Measurements from ENCODE around the gene NPY4R2. TPM values are rescaled to one million over a fixed set of nuclear protein-coding genes. Genes with fewer than 3 reads are reported as not detected.
"Not testable (repeated sequence)": the region's sequence is repeated elsewhere in the genome, so short reads cannot be mapped to it uniquely, and the experiment has no call there.

The NPY4R2 gene
- total RNA-seq, 1 experiment from 2014 or later = not detected

DNA sequence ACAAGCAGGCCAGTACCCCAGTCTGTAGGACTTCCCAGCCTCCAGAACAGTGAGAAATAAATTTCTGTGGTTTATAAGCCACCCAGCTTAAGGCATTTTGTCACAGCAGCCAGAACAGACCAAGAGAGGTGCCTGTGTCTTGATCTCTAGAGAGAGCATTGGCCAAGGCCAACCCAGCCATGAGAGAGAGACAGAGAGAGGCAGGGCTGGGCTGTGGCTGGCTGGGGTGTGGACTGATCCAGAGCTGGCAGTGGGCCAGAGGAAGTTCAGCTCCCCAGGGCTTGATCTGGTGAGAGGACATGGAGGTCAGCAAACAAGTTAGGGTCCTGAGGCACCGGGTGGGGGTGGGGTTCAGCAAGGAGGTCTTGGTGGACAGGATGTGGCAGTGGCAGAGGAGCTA lies 14.4 kb downstream of the NPY4R2 start:
- not testable (repeated sequence) for DNase-seq (ENCODE audit: low read depth)

- not testable (repeated sequence) for DNase-seq (ENCODE audit: low read depth)
These were observed 15.0 kb downstream of the NPY4R2 start for GRCh38 chr10:47933462-47933861.

- not testable (repeated sequence) for DNase-seq (ENCODE audit: low read depth)
These were observed 18.3 kb downstream of the NPY4R2 start for GRCh38 chr10:47936772-47937228.

GRCh38 chr10:47937634-47938033 lies 19.2 kb downstream of the NPY4R2 start:
- DNase-seq (ENCODE audit: low read depth) = not testable (repeated sequence)

- not testable (repeated sequence) for DNase-seq (ENCODE audit: low read depth)
These were observed 22.4 kb downstream of the NPY4R2 start for GRCh38 chr10:47940821-47941220.

- DNase-seq (ENCODE audit: low read depth) = not testable (repeated sequence)
These were observed 22.9 kb downstream of the NPY4R2 start for GRCh38 chr10:47941379-47941778.

DNA sequence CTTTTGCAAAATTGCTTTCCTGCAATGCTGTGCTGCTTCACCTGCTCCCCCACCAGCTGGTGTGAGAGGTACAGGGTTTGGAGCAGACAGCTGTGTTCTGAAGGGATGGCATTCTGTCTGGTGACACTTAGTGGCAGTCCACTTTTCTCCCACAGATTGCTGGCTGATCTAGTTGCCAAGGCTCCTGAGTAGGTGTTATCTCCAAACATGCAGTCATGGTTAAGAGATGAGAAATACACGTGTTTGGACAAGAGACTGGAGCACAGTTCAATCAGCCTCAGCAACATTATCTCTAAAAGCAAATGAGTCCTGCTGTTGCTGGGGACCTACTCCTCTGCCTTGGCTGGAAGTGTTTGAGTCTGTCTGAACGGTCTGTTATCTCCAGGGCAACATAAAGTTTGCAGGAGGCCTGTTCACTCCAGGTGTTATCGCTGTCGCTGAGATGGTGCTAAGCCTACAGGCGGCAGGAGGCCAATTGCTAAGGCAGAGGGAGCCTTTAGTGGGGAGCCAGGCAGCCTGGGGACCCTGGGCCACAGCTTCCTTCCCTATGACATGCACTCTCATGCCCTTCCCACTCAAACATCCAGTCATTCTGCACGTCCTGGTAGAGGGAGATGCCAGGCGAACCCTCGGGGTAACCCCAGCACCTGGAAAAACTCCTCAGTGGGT lies 24.0 kb downstream of the NPY4R2 start:
- DNase-seq (ENCODE audit: low read depth) = not testable (repeated sequence)

- not testable (repeated sequence) for DNase-seq (ENCODE audit: low read depth)
These were observed 24.9 kb downstream of the NPY4R2 start for GRCh38 chr10:47943328-47943727.

DNA sequence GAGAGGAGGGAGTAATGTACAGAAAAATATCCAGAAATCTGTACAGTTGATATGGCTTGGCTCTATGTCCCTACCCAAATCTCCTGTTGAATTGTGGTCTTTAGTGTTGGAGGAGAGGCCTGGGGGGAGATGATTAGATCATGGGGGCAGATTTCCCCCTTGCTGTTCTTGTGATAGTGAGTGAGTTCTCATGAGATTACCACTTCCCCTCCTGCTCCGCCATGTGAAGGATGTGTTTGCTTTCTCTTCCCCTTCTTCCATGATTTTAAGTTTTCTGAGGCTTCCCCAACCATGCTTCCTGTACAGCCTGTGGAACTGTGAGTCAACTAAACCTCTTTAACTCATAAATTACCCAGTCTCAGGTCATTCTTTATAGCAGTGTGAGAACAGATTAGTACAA lies 29.0 kb downstream of the NPY4R2 start:
- not testable (repeated sequence) for DNase-seq (ENCODE audit: low read depth)

DNA sequence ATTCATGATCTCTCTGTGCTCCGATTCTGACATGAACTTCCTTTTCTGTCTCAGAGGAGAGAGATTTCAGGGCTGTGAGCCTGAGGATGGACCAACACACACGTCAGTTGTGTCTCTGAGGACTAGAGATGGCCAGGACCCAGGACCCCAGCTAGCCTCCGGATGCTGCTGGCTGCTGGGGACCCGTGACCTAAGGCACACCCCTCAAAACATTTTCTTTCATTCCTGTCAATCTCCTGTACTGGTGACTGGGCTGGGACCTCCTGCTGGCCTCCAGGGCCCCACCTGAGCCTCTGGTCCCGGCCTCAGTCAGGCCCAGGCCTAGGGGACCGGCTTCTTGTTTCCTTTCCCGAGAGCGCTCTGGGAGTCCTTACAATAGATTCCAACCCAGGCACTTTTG lies 38.7 kb downstream of the NPY4R2 start:
- not testable (repeated sequence) for DNase-seq (ENCODE audit: low read depth)

- peak; percentile 67 for DNase-seq (ENCODE audit: low read depth)
These were observed 41.2 kb downstream of the NPY4R2 start for GRCh38 chr10:47959677-47960076.

DNA sequence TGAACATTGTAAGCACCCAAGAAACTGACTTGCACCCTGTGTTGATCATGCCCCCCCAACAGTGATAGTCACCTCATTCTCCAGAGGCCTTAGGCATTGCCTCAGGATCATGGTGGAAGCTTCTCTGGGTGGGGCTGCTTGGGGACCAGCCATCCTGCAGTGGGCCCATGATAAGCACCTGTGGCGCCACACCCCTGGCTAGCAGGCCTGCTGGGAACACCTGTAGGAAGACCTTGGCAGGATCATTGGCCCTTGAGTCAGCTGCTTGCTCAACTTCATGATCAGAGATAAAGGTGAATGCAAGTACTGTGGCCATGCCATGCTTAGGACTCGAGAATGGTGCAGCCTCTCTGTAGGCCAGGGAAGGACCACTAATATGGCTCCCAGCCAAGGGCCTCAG lies 42.2 kb downstream of the NPY4R2 start:
- not testable (repeated sequence) for DNase-seq (ENCODE audit: low read depth)

- DNase-seq (ENCODE audit: low read depth) = not testable (repeated sequence)
These were observed 44.3 kb downstream of the NPY4R2 start for GRCh38 chr10:47962785-47963184.

GRCh38 chr10:47964280-47965063 lies 46.0 kb downstream of the NPY4R2 start:
- not testable (repeated sequence) for DNase-seq (ENCODE audit: low read depth)

GRCh38 chr10:47968988-47969387 lies 50.5 kb downstream of the NPY4R2 start:
- DNase-seq (ENCODE audit: low read depth) = not testable (repeated sequence)

DNA sequence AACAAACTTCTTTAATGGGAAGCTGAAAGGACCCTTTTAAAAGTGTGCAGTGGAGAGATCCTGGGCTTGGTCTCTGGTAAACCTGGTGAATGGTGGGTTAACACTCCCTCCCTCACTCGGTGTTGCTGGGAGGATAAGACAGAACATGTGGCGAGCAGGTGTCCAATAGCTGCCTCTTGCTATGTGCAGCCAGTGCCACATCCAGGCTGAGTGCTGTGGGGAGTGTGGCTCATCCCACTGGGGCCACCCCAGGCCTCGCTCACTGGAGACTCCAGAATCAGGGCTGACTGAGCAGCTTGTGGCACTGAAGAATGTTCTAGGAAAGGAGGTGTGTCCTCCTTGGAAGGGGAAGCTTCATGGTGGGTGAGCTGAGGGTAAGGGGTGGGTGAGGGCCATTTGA lies 51.6 kb downstream of the NPY4R2 start:
- not testable (repeated sequence) for DNase-seq (ENCODE audit: low read depth)

- not testable (repeated sequence) for DNase-seq (ENCODE audit: low read depth)
These were observed 53.1 kb downstream of the NPY4R2 start for GRCh38 chr10:47971598-47971997.

- not testable (repeated sequence) for DNase-seq (ENCODE audit: low read depth)
These were observed 53.6 kb downstream of the NPY4R2 start for GRCh38 chr10:47972077-47972476.

Other genes with a start within 250 kb of the NPY4R2 start
- gene SYT15B, start 155.1 kb upstream of the NPY4R2 start, total RNA-seq (2014; rRNA removed; shearing (Covaris generic)) = under 0.01 TPM in 1 of 2 replicates, not detected in the other
- gene FAM25C, start 81.1 kb downstream of the NPY4R2 start, total RNA-seq (2014; rRNA removed; shearing (Covaris generic)) = not detected in 2 replicates

Data from RPMI7951 (cell line).